ENCODE results near the gene UQCRH. TPM values are rescaled to one million over a fixed set of nuclear protein-coding genes. Genes with fewer than 3 reads are reported as not detected.
"Not testable (repeated sequence)": the region's sequence is repeated elsewhere in the genome, so short reads cannot be mapped to it uniquely, and the experiment has no call there.

UQCRH gene
- total RNA-seq, 1 experiment from 2014 or later, result 508 TPM

DNA sequence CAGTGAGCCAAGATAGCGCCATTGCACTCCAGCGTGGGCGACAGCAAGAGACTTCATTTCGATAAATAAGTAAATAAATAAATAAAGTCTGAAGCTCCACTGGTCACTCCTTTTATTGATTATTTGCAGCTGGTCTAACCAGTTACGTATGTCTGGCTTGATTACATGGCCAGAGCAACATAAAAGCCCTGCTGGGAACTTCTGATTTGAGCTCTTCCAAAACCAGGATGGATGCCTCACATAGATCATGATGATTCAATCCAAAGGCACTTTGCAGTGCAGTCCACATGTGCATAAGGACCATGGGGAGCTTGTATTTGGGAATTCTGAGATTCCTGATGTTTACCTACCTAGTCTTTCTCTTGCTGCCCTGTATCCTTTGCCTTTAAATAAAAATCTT, 61.1 kb downstream of the UQCRH start:
- no CpG with 5 or more reads among the region's 5 CpGs for WGBS (ENCODE audit: extremely low coverage, insufficient read length, low lambda C conversion rate)
- Histone ChIP-seq H3K79me2 (ENCODE audit: insufficient read depth, low read length) (no peaks in the 10 kb centered on the region), H3K9ac (ENCODE audit: extremely low read depth, insufficient read length, low read length) (no peak overlapping the region), H4K5ac (ENCODE audit: insufficient read length, low read depth, low read length) (no peak overlapping the region), H3K18ac (ENCODE audit: insufficient read length, low read depth, low read length) (no peak overlapping the region), H2BK120ac (ENCODE audit: low read depth, low read length, poor library complexity, severe bottlenecking) (no peak overlapping the region), H3K23ac (ENCODE audit: insufficient read length, low read depth, low read length) (no peak overlapping the region), H4K91ac (ENCODE audit: insufficient read length, low read depth, low read length) (no peak overlapping the region), H2BK15ac (ENCODE audit: low read depth, low read length) (no peak overlapping the region), H3K27me3 (ENCODE audit: insufficient read depth, low read length) (no peaks in the 10 kb centered on the region), H3K23me2 (ENCODE audit: insufficient read length, low read depth, low read length, poor library complexity, severe bottlenecking) (no peaks in the 10 kb centered on the region), H2AK5ac (ENCODE audit: insufficient read length, low read length) (no peak overlapping the region), H3K27ac (ENCODE audit: insufficient read length, low read depth, low read length) (no peak overlapping the region), H2AFZ (ENCODE audit: low read length) (no peak overlapping the region), H4K20me1 (ENCODE audit: control insufficient read depth, insufficient read depth, insufficient read length) (no peaks in the 10 kb centered on the region), H3K4ac (ENCODE audit: low read depth, low read length) (no peak overlapping the region), H2BK12ac (ENCODE audit: insufficient read length, low read depth, low read length) (no peak overlapping the region), H3K56ac (ENCODE audit: insufficient read length, low read depth, low read length) (no peak overlapping the region), H3T11ph (ENCODE audit: low read length) (no peak overlapping the region), H3K4me1 (ENCODE audit: insufficient read depth, low read length) (no peaks in the 10 kb centered on the region), H4K8ac (replicated peaks; ENCODE audit: insufficient read length, low read depth, low read length) (no peak overlapping the region), H3K14ac (ENCODE audit: insufficient read depth, low read length) (no peak overlapping the region), H3K4me2 (ENCODE audit: insufficient read depth, insufficient read length, low read length) (no peak overlapping the region), H2BK5ac (ENCODE audit: insufficient read length, low read length) (no peak overlapping the region), H3K9me3 (ENCODE audit: control insufficient read depth, low read depth, low read length) (no peaks in the 10 kb centered on the region), H3K79me1 (ENCODE audit: insufficient read depth, low read depth, low read length, poor library complexity, severe bottlenecking) (no peaks in the 10 kb centered on the region), H2BK20ac (ENCODE audit: low read depth, low read length, poor library complexity, severe bottlenecking) (no peak overlapping the region)
- Mint-ChIP-seq H3K36me3 (ENCODE audit: insufficient read depth in 1 of 3, low read depth in 3 of 3) (peaks cover 17 to 55% (median 31%) of the 10 kb centered on the region in 3 experiments; a peak in 6 of 7 replicates), H3K27ac (no peak overlapping the region), H3K4me3 (no peak overlapping the region), H3K4me1 (peaks cover 5 to 10% of the 10 kb centered on the region in 2 experiments), H3K27me3 (ENCODE audit: low read depth) (no peaks in the 10 kb centered on the region), H3K9me3 (no peaks in the 10 kb centered on the region)
- TF ChIP-seq, protein P1, sequence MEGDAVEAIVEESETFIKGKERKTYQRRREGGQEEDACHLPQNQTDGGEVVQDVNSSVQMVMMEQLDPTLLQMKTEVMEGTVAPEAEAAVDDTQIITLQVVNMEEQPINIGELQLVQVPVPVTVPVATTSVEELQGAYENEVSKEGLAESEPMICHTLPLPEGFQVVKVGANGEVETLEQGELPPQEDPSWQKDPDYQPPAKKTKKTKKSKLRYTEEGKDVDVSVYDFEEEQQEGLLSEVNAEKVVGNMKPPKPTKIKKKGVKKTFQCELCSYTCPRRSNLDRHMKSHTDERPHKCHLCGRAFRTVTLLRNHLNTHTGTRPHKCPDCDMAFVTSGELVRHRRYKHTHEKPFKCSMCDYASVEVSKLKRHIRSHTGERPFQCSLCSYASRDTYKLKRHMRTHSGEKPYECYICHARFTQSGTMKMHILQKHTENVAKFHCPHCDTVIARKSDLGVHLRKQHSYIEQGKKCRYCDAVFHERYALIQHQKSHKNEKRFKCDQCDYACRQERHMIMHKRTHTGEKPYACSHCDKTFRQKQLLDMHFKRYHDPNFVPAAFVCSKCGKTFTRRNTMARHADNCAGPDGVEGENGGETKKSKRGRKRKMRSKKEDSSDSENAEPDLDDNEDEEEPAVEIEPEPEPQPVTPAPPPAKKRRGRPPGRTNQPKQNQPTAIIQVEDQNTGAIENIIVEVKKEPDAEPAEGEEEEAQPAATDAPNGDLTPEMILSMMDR (conservative IDR thresholded peaks at IDR 0.05), result no peak
- no peak for DNase-seq

DNA sequence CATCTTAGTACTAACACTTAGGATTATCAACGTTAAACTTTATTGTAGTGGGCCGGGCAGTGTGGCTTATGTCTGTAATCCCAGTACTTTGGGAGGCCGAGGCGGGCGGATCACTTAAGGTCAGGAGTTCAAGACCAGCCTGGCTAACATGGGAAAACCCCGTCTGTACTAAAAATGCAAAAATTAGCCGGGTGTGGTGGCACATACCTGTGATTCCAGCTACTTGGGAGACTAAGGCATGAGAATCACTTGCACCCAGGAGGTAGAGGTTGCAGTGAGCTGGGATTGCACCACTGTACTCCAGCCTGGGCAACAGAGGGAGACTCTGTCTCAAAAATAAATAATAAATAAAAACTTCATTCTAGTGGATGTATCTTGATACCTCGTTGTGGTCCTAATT, 62.3 kb downstream of the UQCRH start:
- H3K4me2 ChIP-seq (ENCODE audit: insufficient read depth, insufficient read length, low read length); H2BK120ac ChIP-seq (ENCODE audit: low read depth, low read length, poor library complexity, severe bottlenecking); H2AK5ac ChIP-seq (ENCODE audit: insufficient read length, low read length); H3K23ac ChIP-seq (ENCODE audit: insufficient read length, low read depth, low read length); H3K27me3 ChIP-seq (ENCODE audit: insufficient read depth, low read length); DNase-seq; H3K79me2 ChIP-seq (ENCODE audit: insufficient read depth, low read length); H3K4me1 ChIP-seq (ENCODE audit: insufficient read depth, low read length); H3K4me3 Mint-ChIP-seq; H3K4ac ChIP-seq (ENCODE audit: low read depth, low read length); H3K27ac Mint-ChIP-seq; H2BK12ac ChIP-seq (ENCODE audit: insufficient read length, low read depth, low read length); H2BK5ac ChIP-seq (ENCODE audit: insufficient read length, low read length); H2BK20ac ChIP-seq (ENCODE audit: low read depth, low read length, poor library complexity, severe bottlenecking); H3K9me3 ChIP-seq (ENCODE audit: control insufficient read depth, low read depth, low read length); H4K91ac ChIP-seq (ENCODE audit: insufficient read length, low read depth, low read length); H3K9me3 Mint-ChIP-seq; H3K27me3 Mint-ChIP-seq (ENCODE audit: low read depth); H4K8ac ChIP-seq (replicated peaks; ENCODE audit: insufficient read length, low read depth, low read length); H2AFZ ChIP-seq (ENCODE audit: low read length); H3K56ac ChIP-seq (ENCODE audit: insufficient read length, low read depth, low read length); H3K27ac ChIP-seq (ENCODE audit: insufficient read length, low read depth, low read length); H3K18ac ChIP-seq (ENCODE audit: insufficient read length, low read depth, low read length); H3K23me2 ChIP-seq (ENCODE audit: insufficient read length, low read depth, low read length, poor library complexity, severe bottlenecking); H2BK15ac ChIP-seq (ENCODE audit: low read depth, low read length); H3K79me1 ChIP-seq (ENCODE audit: insufficient read depth, low read depth, low read length, poor library complexity, severe bottlenecking); H3K9ac ChIP-seq (ENCODE audit: extremely low read depth, insufficient read length, low read length); H4K5ac ChIP-seq (ENCODE audit: insufficient read length, low read depth, low read length); H4K20me1 ChIP-seq (ENCODE audit: control insufficient read depth, insufficient read depth, insufficient read length); H3T11ph ChIP-seq (ENCODE audit: low read length); H3K14ac ChIP-seq (ENCODE audit: insufficient read depth, low read length): not testable (repeated sequence)
- WGBS (ENCODE audit: extremely low coverage, insufficient read length, low lambda C conversion rate), result no CpG with 5 or more reads among the region's 8 CpGs
- Mint-ChIP-seq H3K4me1 (peaks cover 10 to 15% of the 10 kb centered on the region in 2 experiments), H3K36me3 (ENCODE audit: insufficient read depth in 1 of 3, low read depth in 3 of 3) (peaks cover 13 to 48% (median 26%) of the 10 kb centered on the region in 3 experiments; a peak in 6 of 7 replicates)
